ENCODE measurements around the gene TEKT2.

DNA sequence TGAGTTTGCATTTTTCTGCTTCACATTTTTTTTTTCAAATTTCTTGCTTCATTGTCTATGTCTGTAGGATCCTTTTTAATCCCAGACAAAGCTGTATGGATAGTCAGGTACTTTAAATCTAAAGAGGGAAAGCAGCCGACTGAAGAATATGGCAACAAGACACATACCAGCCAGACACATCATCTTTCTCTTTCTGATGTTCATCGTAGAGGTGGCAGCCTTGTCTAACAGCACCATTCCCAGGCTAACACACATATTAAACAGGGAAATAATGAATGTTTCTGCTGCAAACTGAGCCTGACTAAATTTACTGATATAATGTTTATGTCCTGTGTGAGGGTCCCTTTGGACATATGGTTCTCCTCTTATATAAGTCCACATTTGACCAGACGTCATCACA, 3.7 kb upstream of the TEKT2 start:
- TF ChIP-seq, protein P1, sequence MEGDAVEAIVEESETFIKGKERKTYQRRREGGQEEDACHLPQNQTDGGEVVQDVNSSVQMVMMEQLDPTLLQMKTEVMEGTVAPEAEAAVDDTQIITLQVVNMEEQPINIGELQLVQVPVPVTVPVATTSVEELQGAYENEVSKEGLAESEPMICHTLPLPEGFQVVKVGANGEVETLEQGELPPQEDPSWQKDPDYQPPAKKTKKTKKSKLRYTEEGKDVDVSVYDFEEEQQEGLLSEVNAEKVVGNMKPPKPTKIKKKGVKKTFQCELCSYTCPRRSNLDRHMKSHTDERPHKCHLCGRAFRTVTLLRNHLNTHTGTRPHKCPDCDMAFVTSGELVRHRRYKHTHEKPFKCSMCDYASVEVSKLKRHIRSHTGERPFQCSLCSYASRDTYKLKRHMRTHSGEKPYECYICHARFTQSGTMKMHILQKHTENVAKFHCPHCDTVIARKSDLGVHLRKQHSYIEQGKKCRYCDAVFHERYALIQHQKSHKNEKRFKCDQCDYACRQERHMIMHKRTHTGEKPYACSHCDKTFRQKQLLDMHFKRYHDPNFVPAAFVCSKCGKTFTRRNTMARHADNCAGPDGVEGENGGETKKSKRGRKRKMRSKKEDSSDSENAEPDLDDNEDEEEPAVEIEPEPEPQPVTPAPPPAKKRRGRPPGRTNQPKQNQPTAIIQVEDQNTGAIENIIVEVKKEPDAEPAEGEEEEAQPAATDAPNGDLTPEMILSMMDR (conservative IDR thresholded peaks at IDR 0.05; ENCODE audit: low read depth, low read length), result no peak
- TF ChIP-seq POLR2A (IDR thresholded peaks at IDR 0.05; ENCODE audit: low read depth, low read length) (no peak), MAFK (IDR thresholded peaks at IDR 0.05; ENCODE audit: low read depth, low read length) (no peak), RAD21 (IDR thresholded peaks at IDR 0.05; ENCODE audit: low read length) (no peak), RCOR1 (IDR thresholded peaks at IDR 0.05; ENCODE audit: insufficient replicate concordance, low read length) (no peak), SMC3 (IDR thresholded peaks at IDR 0.05; ENCODE audit: low read depth, low read length) (no peak), BHLHE40 (IDR thresholded peaks at IDR 0.05; ENCODE audit: low read depth, low read length) (no peak), CEBPB (IDR thresholded peaks at IDR 0.05; ENCODE audit: low read depth, low read length) (no peak), CHD1 (IDR thresholded peaks at IDR 0.05; ENCODE audit: low read depth, low read length) (no peak)
- TF ChIP-seq, protein P2, sequence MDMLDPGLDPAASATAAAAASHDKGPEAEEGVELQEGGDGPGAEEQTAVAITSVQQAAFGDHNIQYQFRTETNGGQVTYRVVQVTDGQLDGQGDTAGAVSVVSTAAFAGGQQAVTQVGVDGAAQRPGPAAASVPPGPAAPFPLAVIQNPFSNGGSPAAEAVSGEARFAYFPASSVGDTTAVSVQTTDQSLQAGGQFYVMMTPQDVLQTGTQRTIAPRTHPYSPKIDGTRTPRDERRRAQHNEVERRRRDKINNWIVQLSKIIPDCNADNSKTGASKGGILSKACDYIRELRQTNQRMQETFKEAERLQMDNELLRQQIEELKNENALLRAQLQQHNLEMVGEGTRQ (IDR thresholded peaks at IDR 0.05; ENCODE audit: low read depth, low read length), result no peak

Data from IMR-90 (cell line).